ENCODE data around the gene PRR16.

GRCh38 chr5:120509053-120509452, 45.0 kb downstream of the PRR16 start:
- no peak for TF ChIP-seq EP300 (IDR thresholded peaks at IDR 0.05)
- TF ChIP-seq POLR2A (IDR thresholded peaks at IDR 0.05): no peak
- TF ChIP-seq, protein P1, sequence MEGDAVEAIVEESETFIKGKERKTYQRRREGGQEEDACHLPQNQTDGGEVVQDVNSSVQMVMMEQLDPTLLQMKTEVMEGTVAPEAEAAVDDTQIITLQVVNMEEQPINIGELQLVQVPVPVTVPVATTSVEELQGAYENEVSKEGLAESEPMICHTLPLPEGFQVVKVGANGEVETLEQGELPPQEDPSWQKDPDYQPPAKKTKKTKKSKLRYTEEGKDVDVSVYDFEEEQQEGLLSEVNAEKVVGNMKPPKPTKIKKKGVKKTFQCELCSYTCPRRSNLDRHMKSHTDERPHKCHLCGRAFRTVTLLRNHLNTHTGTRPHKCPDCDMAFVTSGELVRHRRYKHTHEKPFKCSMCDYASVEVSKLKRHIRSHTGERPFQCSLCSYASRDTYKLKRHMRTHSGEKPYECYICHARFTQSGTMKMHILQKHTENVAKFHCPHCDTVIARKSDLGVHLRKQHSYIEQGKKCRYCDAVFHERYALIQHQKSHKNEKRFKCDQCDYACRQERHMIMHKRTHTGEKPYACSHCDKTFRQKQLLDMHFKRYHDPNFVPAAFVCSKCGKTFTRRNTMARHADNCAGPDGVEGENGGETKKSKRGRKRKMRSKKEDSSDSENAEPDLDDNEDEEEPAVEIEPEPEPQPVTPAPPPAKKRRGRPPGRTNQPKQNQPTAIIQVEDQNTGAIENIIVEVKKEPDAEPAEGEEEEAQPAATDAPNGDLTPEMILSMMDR (IDR thresholded peaks at IDR 0.05): no peak
- no peak for TF ChIP-seq POLR2AphosphoS5 (IDR thresholded peaks at IDR 0.05)
